ENCODE data around the gene CYREN. TPM values are rescaled to one million over a fixed set of nuclear protein-coding genes. Genes with fewer than 3 reads are reported as not detected.

CYREN gene
- total and polyA plus RNA-seq, 10 donors, result 21.2 to 55.0 (median 44.1) TPM

DNA sequence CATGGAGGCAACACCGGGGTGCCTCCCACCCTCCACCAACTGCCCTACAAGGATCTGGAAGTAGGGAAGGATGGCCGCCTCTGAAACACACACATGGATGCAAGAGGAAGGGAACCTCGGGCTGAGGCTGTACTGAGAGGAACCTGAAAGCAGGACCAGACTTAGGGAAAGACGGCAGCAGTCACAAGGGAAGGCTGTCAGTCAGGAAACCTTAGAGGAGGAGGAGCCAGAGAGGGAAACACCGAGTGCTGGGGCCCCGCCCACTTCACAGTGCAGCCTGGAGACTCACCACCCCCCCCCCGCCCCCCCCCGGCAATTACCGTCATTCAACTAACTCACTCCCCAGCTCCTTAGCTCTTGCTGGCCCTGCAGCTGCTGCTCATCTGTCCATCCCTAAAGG is 2.5 kb downstream of the CYREN start:
- Histone ChIP-seq H3K27ac (peak overlapping the region; percentile 85 to 100 (median 98)), H3K4me3 (peak overlapping the region in 2 of 8 donors; percentile 1 to 79), H3K9me3 (no peaks in the 10 kb centered on the region), H3K4me1 (peaks cover 58 to 83% (median 79%) of the 10 kb centered on the region in 6 donors), H3K36me3 (peaks cover 0 to 60% (median 29%) of the 10 kb centered on the region in 6 donors), H3K27me3 (replicated peaks in 1 of 7) (no peaks in the 10 kb centered on the region)
- WGBS, 5 donors, result 23 to 56% (median 52%) methylated on average over 6 to 8 of the region's 9 CpGs
- intact Hi-C loops (cut with DNase I; ENCODE audit: low total_unique reads), result loop anchor here (10.0 kb wide), 1 partner anchor 183 kb away; the partner anchor contains the start of gene AGBL3
- DNase-seq, result peak; percentile 82
- TF ChIP-seq POLR2A (IDR thresholded peaks at IDR 0.05), result no peak
- peak in 1 of 3 donors; percentile 38 for TF ChIP-seq POLR2AphosphoS5 (IDR thresholded peaks at IDR 0.05)
- TF ChIP-seq, protein P1, sequence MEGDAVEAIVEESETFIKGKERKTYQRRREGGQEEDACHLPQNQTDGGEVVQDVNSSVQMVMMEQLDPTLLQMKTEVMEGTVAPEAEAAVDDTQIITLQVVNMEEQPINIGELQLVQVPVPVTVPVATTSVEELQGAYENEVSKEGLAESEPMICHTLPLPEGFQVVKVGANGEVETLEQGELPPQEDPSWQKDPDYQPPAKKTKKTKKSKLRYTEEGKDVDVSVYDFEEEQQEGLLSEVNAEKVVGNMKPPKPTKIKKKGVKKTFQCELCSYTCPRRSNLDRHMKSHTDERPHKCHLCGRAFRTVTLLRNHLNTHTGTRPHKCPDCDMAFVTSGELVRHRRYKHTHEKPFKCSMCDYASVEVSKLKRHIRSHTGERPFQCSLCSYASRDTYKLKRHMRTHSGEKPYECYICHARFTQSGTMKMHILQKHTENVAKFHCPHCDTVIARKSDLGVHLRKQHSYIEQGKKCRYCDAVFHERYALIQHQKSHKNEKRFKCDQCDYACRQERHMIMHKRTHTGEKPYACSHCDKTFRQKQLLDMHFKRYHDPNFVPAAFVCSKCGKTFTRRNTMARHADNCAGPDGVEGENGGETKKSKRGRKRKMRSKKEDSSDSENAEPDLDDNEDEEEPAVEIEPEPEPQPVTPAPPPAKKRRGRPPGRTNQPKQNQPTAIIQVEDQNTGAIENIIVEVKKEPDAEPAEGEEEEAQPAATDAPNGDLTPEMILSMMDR (IDR thresholded peaks at IDR 0.05 in 8 of 11, conservative IDR thresholded peaks at IDR 0.05 in 3 of 11), result no peak

DNA sequence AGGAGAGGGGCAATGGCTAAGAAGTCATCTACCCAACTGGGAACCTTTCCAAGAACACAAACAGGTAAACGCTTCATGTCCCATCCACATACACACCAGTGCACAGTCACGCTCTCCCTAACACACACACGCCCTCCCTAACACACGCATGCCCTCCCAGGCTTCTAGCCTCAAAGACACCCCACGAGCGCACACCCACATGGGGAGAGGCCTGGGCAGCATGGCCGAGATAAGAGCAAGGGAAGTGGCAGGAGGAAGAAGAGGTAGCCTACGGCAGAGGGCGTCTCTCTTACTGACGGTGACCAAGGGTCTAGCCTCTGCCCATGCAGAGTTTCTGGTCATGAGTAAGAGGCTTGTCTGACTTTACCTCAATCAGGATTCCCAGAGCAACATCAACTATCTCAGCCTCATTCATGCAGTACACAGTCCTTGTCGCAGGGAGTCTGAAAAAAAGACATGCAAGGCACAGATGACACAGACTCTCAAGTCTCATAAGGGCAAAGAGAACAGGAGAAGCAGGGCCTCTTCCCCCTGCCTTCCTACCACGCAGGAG is 3.1 kb downstream of the CYREN start:
- WGBS, 5 donors, result 59 to 73% (median 61%) methylated on average over 12 of the region's 12 CpGs
- Histone ChIP-seq H3K9me3 (peaks cover 0 to 2% (median 0%) of the 10 kb centered on the region in 8 donors), H3K27me3 (replicated peaks in 1 of 7) (no peaks in the 10 kb centered on the region), H3K27ac (peak overlapping the region; percentile 64 to 100 (median 96)), H3K4me1 (peaks cover 58 to 83% (median 79%) of the 10 kb centered on the region in 6 donors), H3K36me3 (peaks cover 0 to 66% (median 29%) of the 10 kb centered on the region in 6 donors), H3K4me3 (peak overlapping the region in 1 of 8 donors; percentile 79)
- intact Hi-C loops (cut with DNase I; ENCODE audit: low total_unique reads), result loop anchor here (10.0 kb wide), 1 partner anchor 183 kb away; the partner anchor contains the start of gene AGBL3
- TF ChIP-seq POLR2A (IDR thresholded peaks at IDR 0.05) (no peak), POLR2AphosphoS5 (IDR thresholded peaks at IDR 0.05) (peak in 2 of 3 donors; percentile 18 to 20)
- TF ChIP-seq, protein P1 (IDR thresholded peaks at IDR 0.05 in 8 of 11, conservative IDR thresholded peaks at IDR 0.05 in 3 of 11), result no peak
- no peak for DNase-seq

DNA sequence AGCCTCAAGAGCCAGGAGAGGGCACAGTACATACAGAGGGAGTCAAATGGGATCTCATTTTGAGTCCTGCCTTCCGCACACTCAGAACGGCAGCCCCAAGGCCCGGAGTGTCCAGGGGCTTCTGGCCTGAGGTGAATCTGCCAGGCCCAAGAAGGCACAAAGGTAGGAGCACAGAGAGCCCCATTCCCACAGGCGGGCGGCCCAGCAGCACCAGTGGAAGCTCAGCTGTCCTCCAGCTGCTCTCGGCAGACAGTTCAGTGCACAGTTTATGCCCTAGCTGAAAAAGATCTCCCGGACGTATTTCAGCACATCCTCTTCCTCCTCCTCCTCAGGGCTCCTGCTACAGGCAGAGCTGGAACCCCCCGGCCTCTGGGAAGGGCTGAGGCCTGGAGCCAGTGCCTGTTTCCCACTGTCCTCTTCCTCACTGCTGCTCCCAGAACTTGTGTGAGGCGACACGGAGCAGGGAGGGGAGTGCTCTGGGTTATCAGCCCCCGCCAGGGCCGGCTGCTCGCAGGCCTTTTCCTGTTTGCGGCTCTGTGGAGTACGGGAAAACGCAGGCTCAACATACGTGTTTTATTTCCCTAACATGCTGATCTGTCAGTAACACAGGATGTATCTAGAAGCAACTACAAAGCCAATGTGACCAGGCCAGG is 4.0 kb downstream of the CYREN start:
- peaks cover 0 to 76% (median 29%) of the 10 kb centered on the region in 6 donors for H3K36me3 ChIP-seq
- peaks cover 0 to 6% (median 0%) of the 10 kb centered on the region in 8 donors for H3K9me3 ChIP-seq
- H3K4me1 ChIP-seq, result peaks cover 62 to 85% (median 80%) of the 10 kb centered on the region in 6 donors
- WGBS, 5 donors, result 38 to 52% (median 44%) methylated on average over 14 to 18 of the region's 18 CpGs
- no peaks in the 10 kb centered on the region for H3K27me3 ChIP-seq (replicated peaks in 1 of 7)
- peak overlapping the region in 1 of 8 donors; percentile 79 for H3K4me3 ChIP-seq
- H3K27ac ChIP-seq, result peak overlapping the region; percentile 64 to 100 (median 96)
- peak in 1 of 3 donors; percentile 9 for TF ChIP-seq POLR2A (IDR thresholded peaks at IDR 0.05)
- peak; percentile 81 to 86 (median 84) for TF ChIP-seq POLR2AphosphoS5 (IDR thresholded peaks at IDR 0.05)
- TF ChIP-seq, protein P1 (IDR thresholded peaks at IDR 0.05 in 8 of 11, conservative IDR thresholded peaks at IDR 0.05 in 3 of 11), result no peak
- intact Hi-C loops (cut with DNase I; ENCODE audit: low total_unique reads), result loop anchor here (10.0 kb wide), 1 partner anchor 182 kb away; the partner anchor contains the start of gene AGBL3
- DNase-seq, result peak; percentile 88

DNA sequence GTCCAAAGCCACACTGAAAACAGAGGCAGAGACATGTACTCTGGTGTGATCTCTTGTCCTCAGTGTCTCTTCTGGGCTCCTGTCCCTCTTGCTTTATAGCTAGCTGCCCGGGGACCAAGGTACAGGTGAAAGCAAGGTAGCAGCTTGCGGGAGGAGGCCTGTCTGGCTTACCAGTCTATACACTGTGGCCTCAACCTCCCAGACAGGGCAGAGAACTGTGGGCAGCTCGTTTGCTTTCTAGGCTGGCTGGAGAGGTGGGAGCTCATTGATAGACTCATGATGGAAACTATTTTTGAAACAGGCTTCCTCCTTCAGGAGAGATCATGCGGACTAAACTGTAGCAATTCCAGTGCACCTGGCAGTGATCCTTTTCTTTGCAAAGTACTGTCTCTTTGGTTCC is 4.6 kb downstream of the CYREN start:
- Histone ChIP-seq H3K4me3 (peak overlapping the region in 1 of 8 donors; percentile 79), H3K27me3 (replicated peaks in 1 of 7) (no peaks in the 10 kb centered on the region), H3K27ac (peak overlapping the region; percentile 64 to 100 (median 96)), H3K9me3 (peaks cover 0 to 6% (median 0%) of the 10 kb centered on the region in 8 donors), H3K36me3 (peaks cover 0 to 76% (median 29%) of the 10 kb centered on the region in 6 donors), H3K4me1 (peaks cover 64 to 85% (median 80%) of the 10 kb centered on the region in 6 donors)
- TF ChIP-seq POLR2A (IDR thresholded peaks at IDR 0.05) (no peak), POLR2AphosphoS5 (IDR thresholded peaks at IDR 0.05) (no peak)
- 70 to 83% (median 75%) methylated on average over 4 of the region's 4 CpGs for whole genome bisulfite sequencing, 5 donors
- no peak for DNase-seq
- intact Hi-C loops (cut with DNase I; ENCODE audit: low total_unique reads), result loop anchor here (10.0 kb wide), 1 partner anchor 181 kb away; the partner anchor contains the start of gene AGBL3
